Neural progenitor cell (in vitro differentiated cells): Measurements from ENCODE around the gene ZNF850. TPM values are rescaled to one million over a fixed set of nuclear protein-coding genes. Genes with fewer than 3 reads are reported as not detected.
"Not testable (repeated sequence)": the region's sequence is repeated elsewhere in the genome, so short reads cannot be mapped to it uniquely, and the experiment has no call there.

Source experiments
- DNase-seq: peaks from one replicate; pipeline ENCODE4 v3.0.0-alpha.2; 2016; ENCODE audit warnings: low spot score
- H2AFZ ChIP-seq: fragments of 200-600 bp; sonication (generic); replicated peaks from 2 replicates; pipeline ENCODE4 v1.6.1; 2016; ENCODE audit warnings: antibody characterized with exemption
- H3F3A ChIP-seq: fragments of 200-600 bp; sonication (generic); 2 replicates; pipeline ENCODE4 v1.6.1; 2016; ENCODE audit warnings: antibody characterized with exemption, low read depth
- H3K27ac ChIP-seq: fragments of 200-600 bp; sonication (generic); 2 replicates; pipeline ENCODE4 v1.5.1; 2016; ENCODE audit warnings: mild to moderate bottlenecking
- H3K27me3 ChIP-seq: fragments of 200-600 bp; sonication (generic); 2 replicates; pipeline ENCODE4 v1.6.1; 2016; ENCODE audit warnings: mild to moderate bottlenecking, moderate library complexity
- H3K36me3 ChIP-seq: fragments of 200-600 bp; sonication (generic); 2 replicates; pipeline ENCODE4 v1.5.1; 2016
- H3K4me1 ChIP-seq: fragments of 200-600 bp; sonication (generic); 2 replicates; pipeline ENCODE4 v1.6.1; 2016; ENCODE audit warnings: mixed run types
- H3K4me2 ChIP-seq: fragments of 200-600 bp; sonication (generic); 2 replicates; pipeline ENCODE4 v1.6.1; 2016
- H3K4me3 ChIP-seq: fragments of 200-600 bp; sonication (generic); 2 replicates; pipeline ENCODE4 v1.5.1; 2016
- H3K79me2 ChIP-seq: fragments of 200-600 bp; sonication (generic); 2 replicates; pipeline ENCODE4 v1.6.1; 2016; ENCODE audit warnings: low read depth
- H3K9ac ChIP-seq: fragments of 200-600 bp; sonication (generic); 2 replicates; pipeline ENCODE4 v1.6.1; 2016
- H3K9me3 ChIP-seq: fragments of 200-600 bp; sonication (generic); 2 replicates; pipeline ENCODE4 v1.5.1; 2016; ENCODE audit warnings: low read depth
- H4K20me1 ChIP-seq: fragments of 200-600 bp; sonication (generic); 2 replicates; pipeline ENCODE4 v1.6.1; 2016; ENCODE audit warnings: low read depth
- H3K27ac Mint-ChIP-seq: 3 replicates; pipeline ENCODE4 v1.8.0; 2021; ENCODE audit warnings: mixed read lengths
- H3K27me3 Mint-ChIP-seq: 2 replicates; pipeline ENCODE4 v1.8.0; 2022; ENCODE audit warnings: low read depth, mild to moderate bottlenecking, inconsistent platforms, moderate library complexity, mixed read lengths; ENCODE audit not compliant: insufficient read depth
- H3K36me3 Mint-ChIP-seq: 3 replicates; pipeline ENCODE4 v1.8.0; 2021; ENCODE audit warnings: mixed read lengths
- H3K4me1 Mint-ChIP-seq: 3 replicates; pipeline ENCODE4 v1.8.0; 2021; ENCODE audit warnings: mixed read lengths
- H3K4me3 Mint-ChIP-seq: 3 replicates; pipeline ENCODE4 v1.8.0; 2021; ENCODE audit warnings: mild to moderate bottlenecking, moderate library complexity, mixed read lengths
- H3K9me3 Mint-ChIP-seq: 3 replicates; pipeline ENCODE4 v1.8.0; 2020; ENCODE audit warnings: mixed read lengths
- EZH2 ChIP-seq: fragments of 200-600 bp; sonication (generic); IDR thresholded peaks from 2 replicates; pipeline ENCODE4 v1.6.1; 2017; ENCODE audit warnings: antibody characterized with exemption, mild to moderate bottlenecking, moderate library complexity
- EZH2phosphoT487 ChIP-seq: fragments of 200-600 bp; sonication (generic); IDR thresholded peaks from 2 replicates; pipeline ENCODE4 v1.6.1; 2017; ENCODE audit warnings: antibody characterized with exemption
- total RNA-seq: library from RNA; depleted of rRNA; stranded (reverse); fragments of >200 nt; gene quantifications from 2 replicates; pipeline ENCODE4 v1.2.3, GENCODE V29; 2015; ENCODE audit warnings: low replicate concordance
- TF ChIP-seq, protein P1 (sequence below): fragments of 200-600 bp; sonication (generic); IDR thresholded peaks from 2 replicates; pipeline ENCODE4 v1.5.1; 2017; ENCODE audit warnings: antibody characterized with exemption, mild to moderate bottlenecking

The ZNF850 gene
- total RNA-seq, 1 donor from 2014 or later: 25.5 TPM

DNA sequence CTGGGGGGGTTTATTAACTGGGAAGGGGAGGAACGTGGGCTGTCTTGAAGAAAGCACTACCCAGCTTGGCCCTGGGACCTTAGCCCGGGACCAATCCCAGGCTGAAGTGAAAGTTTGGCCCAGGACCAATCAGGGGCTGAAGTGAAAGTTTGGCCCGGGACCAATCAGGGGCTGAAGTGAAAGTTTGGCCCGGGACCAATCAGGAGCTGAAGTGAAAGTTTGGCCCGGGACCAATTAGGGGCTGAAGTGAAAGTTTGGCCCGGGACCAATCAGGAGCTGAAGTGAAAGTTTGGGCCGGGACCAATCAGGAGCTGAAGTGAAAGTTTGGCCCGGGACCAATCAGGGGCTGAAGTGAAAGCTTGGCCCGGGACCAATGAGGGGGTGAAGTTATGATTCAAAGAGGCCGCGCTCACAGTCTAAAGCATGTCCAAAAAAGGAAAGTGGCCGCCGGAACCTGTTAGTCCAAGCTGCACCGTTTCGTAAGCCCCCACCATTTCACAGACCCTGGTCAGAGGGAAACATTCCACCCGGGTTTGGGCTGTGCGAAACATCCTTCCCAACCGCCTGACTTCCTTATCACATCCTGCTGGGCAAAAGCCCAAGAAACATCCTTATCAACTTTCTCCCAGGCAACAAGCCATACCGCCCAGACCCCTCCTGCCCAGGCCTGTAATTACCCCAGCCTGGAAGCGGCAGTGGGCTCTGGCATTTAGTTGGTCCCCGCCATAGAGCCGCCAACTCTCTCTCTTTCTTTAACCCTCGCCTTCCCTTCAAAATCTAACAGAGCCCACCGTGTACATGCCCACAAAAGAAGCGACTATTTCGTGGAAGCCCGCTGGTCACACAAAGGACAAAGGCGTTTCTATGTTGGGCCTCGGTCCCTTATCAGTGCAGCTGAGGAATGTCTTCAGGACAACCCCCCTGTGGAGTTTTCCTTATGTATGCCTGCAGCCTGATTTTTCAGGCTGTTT, 1.1 kb downstream of the ZNF850 start:
- Histone ChIP-seq H3K4me1 (no peaks in the 10 kb centered on the region), H3K27ac (peak overlapping the region; percentile 64), H3K9ac (peak overlapping the region; percentile 87), H3K36me3 (peaks cover 26% of the 10 kb centered on the region), H3K79me2 (peaks cover 64% of the 10 kb centered on the region), H3K4me3 (peak overlapping the region; percentile 74), H3K27me3 (no peaks in the 10 kb centered on the region), H3F3A (no peaks in the 10 kb centered on the region), H4K20me1 (no peaks in the 10 kb centered on the region), H3K9me3 (peaks cover 14% of the 10 kb centered on the region), H3K4me2 (peak overlapping the region; percentile 97), H2AFZ (peak overlapping the region; percentile 98)
- peak; percentile 71 for DNase-seq
- TF ChIP-seq, protein P1, sequence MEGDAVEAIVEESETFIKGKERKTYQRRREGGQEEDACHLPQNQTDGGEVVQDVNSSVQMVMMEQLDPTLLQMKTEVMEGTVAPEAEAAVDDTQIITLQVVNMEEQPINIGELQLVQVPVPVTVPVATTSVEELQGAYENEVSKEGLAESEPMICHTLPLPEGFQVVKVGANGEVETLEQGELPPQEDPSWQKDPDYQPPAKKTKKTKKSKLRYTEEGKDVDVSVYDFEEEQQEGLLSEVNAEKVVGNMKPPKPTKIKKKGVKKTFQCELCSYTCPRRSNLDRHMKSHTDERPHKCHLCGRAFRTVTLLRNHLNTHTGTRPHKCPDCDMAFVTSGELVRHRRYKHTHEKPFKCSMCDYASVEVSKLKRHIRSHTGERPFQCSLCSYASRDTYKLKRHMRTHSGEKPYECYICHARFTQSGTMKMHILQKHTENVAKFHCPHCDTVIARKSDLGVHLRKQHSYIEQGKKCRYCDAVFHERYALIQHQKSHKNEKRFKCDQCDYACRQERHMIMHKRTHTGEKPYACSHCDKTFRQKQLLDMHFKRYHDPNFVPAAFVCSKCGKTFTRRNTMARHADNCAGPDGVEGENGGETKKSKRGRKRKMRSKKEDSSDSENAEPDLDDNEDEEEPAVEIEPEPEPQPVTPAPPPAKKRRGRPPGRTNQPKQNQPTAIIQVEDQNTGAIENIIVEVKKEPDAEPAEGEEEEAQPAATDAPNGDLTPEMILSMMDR: no peak
- no peak for TF ChIP-seq EZH2phosphoT487
- TF ChIP-seq EZH2: no peak
- Mint-ChIP-seq H3K27me3 (peaks cover 5% of the 10 kb centered on the region), H3K27ac (no peak overlapping the region), H3K9me3 (peaks cover 61% of the 10 kb centered on the region), H3K4me1 (peaks cover 12% of the 10 kb centered on the region), H3K4me3 (peak overlapping the region; percentile 98), H3K36me3 (peaks cover 32% of the 10 kb centered on the region)

DNA sequence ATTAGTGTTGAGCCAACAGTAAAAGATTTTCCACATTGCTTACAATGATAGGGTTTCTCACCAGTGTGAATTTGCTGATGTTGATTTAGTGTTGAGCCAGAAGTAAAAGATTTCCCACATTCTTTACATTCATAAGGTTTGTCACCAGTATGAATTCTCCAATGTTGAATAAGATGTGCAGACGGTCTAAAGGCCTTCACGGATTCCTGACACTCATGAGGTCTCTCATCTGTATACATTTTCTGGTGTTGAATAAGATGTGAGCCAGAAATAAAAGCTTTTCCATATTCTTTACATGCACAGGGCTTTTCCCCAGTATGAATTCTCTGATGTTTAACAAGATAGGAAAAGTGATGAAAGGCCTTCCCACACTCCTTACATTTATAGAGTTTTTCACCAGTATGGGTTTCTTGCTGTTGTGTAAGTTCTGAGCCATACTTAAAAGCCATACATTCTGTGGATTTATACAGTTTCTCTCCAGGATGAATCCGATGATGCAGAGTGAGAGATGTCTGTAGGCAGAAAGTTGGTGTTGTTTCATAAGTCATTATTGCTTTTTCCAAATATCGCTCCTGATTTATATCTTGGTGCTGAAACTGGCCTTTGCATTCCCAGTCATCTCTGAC, 22.4 kb downstream of the ZNF850 start:
- Histone ChIP-seq H3K4me1 (no peaks in the 10 kb centered on the region), H3F3A (peaks cover 26% of the 10 kb centered on the region), H3K4me2 (no peak overlapping the region), H3K27me3 (no peaks in the 10 kb centered on the region), H3K27ac (no peak overlapping the region), H2AFZ (no peak overlapping the region), H3K79me2 (no peaks in the 10 kb centered on the region), H3K9ac (no peak overlapping the region), H3K36me3 (peaks cover 83% of the 10 kb centered on the region), H3K9me3 (peaks cover 86% of the 10 kb centered on the region), H3K4me3 (no peak overlapping the region), H4K20me1 (no peaks in the 10 kb centered on the region)
- TF ChIP-seq EZH2 (no peak), EZH2phosphoT487 (no peak)
- TF ChIP-seq, protein P1: no peak
- no peak overlapping the region for H3K27ac Mint-ChIP-seq
- no peak overlapping the region for H3K4me3 Mint-ChIP-seq
- H3K9me3 Mint-ChIP-seq: peaks cover 86% of the 10 kb centered on the region
- H3K27me3 Mint-ChIP-seq: peaks cover 3% of the 10 kb centered on the region
- no peak for DNase-seq
- H3K36me3 Mint-ChIP-seq: peaks cover 77% of the 10 kb centered on the region
- no peaks in the 10 kb centered on the region for H3K4me1 Mint-ChIP-seq

DNA sequence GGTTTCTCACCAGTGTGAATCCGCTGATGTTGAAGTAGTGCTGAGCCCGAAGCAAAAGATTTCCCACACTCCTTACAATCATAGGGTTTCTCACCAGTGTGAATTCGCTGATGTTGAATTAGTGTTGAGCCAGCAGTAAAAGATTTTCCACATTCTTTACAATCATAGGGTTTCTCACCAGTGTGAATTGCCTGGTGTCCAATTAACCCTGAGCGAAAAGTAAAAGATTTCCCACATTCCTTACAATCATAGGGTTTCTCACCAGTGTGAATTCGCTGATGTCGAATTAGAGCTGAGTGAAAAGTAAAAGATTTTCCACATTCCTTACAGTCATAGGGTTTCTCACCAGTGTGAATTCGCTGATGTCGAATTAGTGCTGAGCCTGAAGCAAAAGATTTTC, 23.0 kb downstream of the ZNF850 start:
- Mint-ChIP-seq H3K36me3 (peaks cover 76% of the 10 kb centered on the region), H3K9me3 (peaks cover 88% of the 10 kb centered on the region)
- H3K4me1 Mint-ChIP-seq, DNase-seq, H3K4me2 ChIP-seq, H4K20me1 ChIP-seq, H3K4me3 ChIP-seq, H3K4me1 ChIP-seq, H3K27me3 Mint-ChIP-seq, H3K27me3 ChIP-seq, H3K79me2 ChIP-seq, H3K4me3 Mint-ChIP-seq, H3K27ac Mint-ChIP-seq, H2AFZ ChIP-seq, H3K9ac ChIP-seq, H3K27ac ChIP-seq: not testable (repeated sequence)
- H3K36me3 ChIP-seq: peaks cover 85% of the 10 kb centered on the region
- peaks cover 85% of the 10 kb centered on the region for H3K9me3 ChIP-seq
- H3F3A ChIP-seq: peaks cover 26% of the 10 kb centered on the region
